Measurements from ENCODE around the gene PSME2. TPM values are rescaled to one million over a fixed set of nuclear protein-coding genes. Genes with fewer than 3 reads are reported as not detected.

PSME2 gene
- total and polyA plus RNA-seq, 2 of the 13 experiments (the other 11 are each of a cell fraction or from before 2014, with no cell fraction given) = 332 to 716 TPM

GRCh38 chr14:24139272-24139934, 7.0 kb downstream of the PSME2 start (continued):
- TF ChIP-seq NONO (IDR thresholded peaks at IDR 0.05) (no peak), NONO (CRISPR knock-in tag; conservative IDR thresholded peaks at IDR 0.05) (no peak), NFATC3 (CRISPR knock-in tag; IDR thresholded peaks at IDR 0.05) (no peak), ZNF451 (CRISPR knock-in tag; IDR thresholded peaks at IDR 0.05) (no peak), GABPA (IDR thresholded peaks at IDR 0.05; ENCODE audit: low read depth, low read length) (no peak), GABPA (CRISPR knock-in tag; IDR thresholded peaks at IDR 0.05; ENCODE audit: low read depth) (no peak), PCBP1 (IDR thresholded peaks at IDR 0.05; ENCODE audit: borderline replicate concordance, low read depth, low read length) (no peak), NR2C2 (CRISPR knock-in tag; IDR thresholded peaks at IDR 0.05; ENCODE audit: borderline replicate concordance) (no peak), POLR2AphosphoS5 (IDR thresholded peaks at IDR 0.05; ENCODE audit: low read depth, low read length) (peak; percentile 22), SUZ12 (IDR thresholded peaks at IDR 0.05; ENCODE audit: low read depth, low read length) (no peak), PPARG (CRISPR knock-in tag; conservative IDR thresholded peaks at IDR 0.05) (no peak), SPEN (CRISPR knock-in tag; IDR thresholded peaks at IDR 0.05; ENCODE audit: low read depth) (peak; percentile 42; the same call in 1 of the 2 replicates), JUND (CRISPR knock-in tag; IDR thresholded peaks at IDR 0.05) (no peak), MTA1 (CRISPR knock-in tag; IDR thresholded peaks at IDR 0.05; ENCODE audit: borderline replicate concordance) (peak; percentile 47; the same call in 1 of the 2 replicates), ZNF83 (CRISPR knock-in tag; IDR thresholded peaks at IDR 0.05; ENCODE audit: borderline replicate concordance) (no peak), FOXA3 (CRISPR knock-in tag; IDR thresholded peaks at IDR 0.05) (0 out of 2 replicates have a peak, but pooled peaks have one; percentile 6), ZSCAN9 (CRISPR knock-in tag; IDR thresholded peaks at IDR 0.05; ENCODE audit: borderline replicate concordance) (no peak), SAP130 (CRISPR knock-in tag; IDR thresholded peaks at IDR 0.05; ENCODE audit: low read depth) (peak; percentile 55), ZIK1 (CRISPR knock-in tag; IDR thresholded peaks at IDR 0.05; ENCODE audit: borderline replicate concordance, low read depth) (no peak), DMAP1 (CRISPR knock-in tag; IDR thresholded peaks at IDR 0.05) (no peak)
- TF ChIP-seq, protein P1, sequence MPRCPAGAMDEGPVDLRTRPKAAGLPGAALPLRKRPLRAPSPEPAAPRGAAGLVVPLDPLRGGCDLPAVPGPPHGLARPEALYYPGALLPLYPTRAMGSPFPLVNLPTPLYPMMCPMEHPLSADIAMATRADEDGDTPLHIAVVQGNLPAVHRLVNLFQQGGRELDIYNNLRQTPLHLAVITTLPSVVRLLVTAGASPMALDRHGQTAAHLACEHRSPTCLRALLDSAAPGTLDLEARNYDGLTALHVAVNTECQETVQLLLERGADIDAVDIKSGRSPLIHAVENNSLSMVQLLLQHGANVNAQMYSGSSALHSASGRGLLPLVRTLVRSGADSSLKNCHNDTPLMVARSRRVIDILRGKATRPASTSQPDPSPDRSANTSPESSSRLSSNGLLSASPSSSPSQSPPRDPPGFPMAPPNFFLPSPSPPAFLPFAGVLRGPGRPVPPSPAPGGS (CRISPR knock-in tag; IDR thresholded peaks at IDR 0.05) = 0 out of 2 replicates have a peak, but pooled peaks have one; percentile 50
- TF ChIP-seq, protein P2, sequence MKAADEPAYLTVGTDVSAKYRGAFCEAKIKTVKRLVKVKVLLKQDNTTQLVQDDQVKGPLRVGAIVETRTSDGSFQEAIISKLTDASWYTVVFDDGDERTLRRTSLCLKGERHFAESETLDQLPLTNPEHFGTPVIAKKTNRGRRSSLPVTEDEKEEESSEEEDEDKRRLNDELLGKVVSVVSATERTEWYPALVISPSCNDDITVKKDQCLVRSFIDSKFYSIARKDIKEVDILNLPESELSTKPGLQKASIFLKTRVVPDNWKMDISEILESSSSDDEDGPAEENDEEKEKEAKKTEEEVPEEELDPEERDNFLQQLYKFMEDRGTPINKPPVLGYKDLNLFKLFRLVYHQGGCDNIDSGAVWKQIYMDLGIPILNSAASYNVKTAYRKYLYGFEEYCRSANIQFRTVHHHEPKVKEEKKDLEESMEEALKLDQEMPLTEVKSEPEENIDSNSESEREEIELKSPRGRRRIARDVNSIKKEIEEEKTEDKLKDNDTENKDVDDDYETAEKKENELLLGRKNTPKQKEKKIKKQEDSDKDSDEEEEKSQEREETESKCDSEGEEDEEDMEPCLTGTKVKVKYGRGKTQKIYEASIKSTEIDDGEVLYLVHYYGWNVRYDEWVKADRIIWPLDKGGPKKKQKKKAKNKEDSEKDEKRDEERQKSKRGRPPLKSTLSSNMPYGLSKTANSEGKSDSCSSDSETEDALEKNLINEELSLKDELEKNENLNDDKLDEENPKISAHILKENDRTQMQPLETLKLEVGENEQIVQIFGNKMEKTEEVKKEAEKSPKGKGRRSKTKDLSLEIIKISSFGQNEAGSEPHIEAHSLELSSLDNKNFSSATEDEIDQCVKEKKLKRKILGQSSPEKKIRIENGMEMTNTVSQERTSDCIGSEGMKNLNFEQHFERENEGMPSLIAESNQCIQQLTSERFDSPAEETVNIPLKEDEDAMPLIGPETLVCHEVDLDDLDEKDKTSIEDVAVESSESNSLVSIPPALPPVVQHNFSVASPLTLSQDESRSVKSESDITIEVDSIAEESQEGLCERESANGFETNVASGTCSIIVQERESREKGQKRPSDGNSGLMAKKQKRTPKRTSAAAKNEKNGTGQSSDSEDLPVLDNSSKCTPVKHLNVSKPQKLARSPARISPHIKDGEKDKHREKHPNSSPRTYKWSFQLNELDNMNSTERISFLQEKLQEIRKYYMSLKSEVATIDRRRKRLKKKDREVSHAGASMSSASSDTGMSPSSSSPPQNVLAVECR (CRISPR knock-in tag; IDR thresholded peaks at IDR 0.05; ENCODE audit: borderline replicate concordance) = no peak
- TF ChIP-seq, protein P3, sequence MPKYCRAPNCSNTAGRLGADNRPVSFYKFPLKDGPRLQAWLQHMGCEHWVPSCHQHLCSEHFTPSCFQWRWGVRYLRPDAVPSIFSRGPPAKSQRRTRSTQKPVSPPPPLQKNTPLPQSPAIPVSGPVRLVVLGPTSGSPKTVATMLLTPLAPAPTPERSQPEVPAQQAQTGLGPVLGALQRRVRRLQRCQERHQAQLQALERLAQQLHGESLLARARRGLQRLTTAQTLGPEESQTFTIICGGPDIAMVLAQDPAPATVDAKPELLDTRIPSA (CRISPR knock-in tag; IDR thresholded peaks at IDR 0.05; ENCODE audit: borderline replicate concordance) = no peak
